Measurements from ENCODE around the gene RDH16. TPM values are rescaled to one million over a fixed set of nuclear protein-coding genes. Genes with fewer than 3 reads are reported as not detected.
"Not testable (repeated sequence)": the region's sequence is repeated elsewhere in the genome, so short reads cannot be mapped to it uniquely, and the experiment has no call there.

RDH16 gene
- total RNA-seq, 1 donor, result 0.42 TPM

GRCh38 chr12:56948881-56949280 is 8.5 kb downstream of the RDH16 start:
- Histone ChIP-seq H3K9me3 (ENCODE audit: low read depth, low read length) (no peaks in the 10 kb centered on the region), H3K4me1 (ENCODE audit: insufficient read depth, low read length) (no peaks in the 10 kb centered on the region), H3K27me3 (ENCODE audit: insufficient read depth, low read length) (no peaks in the 10 kb centered on the region), H3K4me3 (ENCODE audit: low read length) (no peak overlapping the region)

DNA sequence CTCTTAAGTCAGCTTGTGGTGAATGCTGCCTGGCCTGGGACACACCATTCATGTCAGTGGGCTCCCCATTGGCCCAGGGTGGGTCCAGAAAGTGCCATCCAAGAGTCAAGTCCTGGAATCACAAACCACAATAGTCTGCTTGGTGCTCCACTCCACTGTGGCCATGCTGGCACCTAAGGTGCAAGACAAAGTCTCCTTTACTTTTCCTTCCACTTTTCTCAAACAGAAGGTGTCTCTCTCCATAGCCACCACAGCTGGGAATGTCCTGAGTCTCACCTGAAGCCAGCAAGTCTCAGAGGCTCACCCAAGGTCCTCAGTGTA is 9.0 kb downstream of the RDH16 start:
- Histone ChIP-seq H3K4me1 (ENCODE audit: insufficient read depth, low read length) (no peaks in the 10 kb centered on the region), H3K9me3 (ENCODE audit: low read depth, low read length) (no peaks in the 10 kb centered on the region), H3K27me3 (ENCODE audit: insufficient read depth, low read length) (no peaks in the 10 kb centered on the region), H3K4me3 (ENCODE audit: low read length) (no peak overlapping the region)

GRCh38 chr12:56947633-56948456 is 9.6 kb downstream of the RDH16 start:
- H3K27me3 ChIP-seq (ENCODE audit: insufficient read depth, low read length), result no peaks in the 10 kb centered on the region
- H3K9me3 ChIP-seq (ENCODE audit: low read depth, low read length), result no peaks in the 10 kb centered on the region
- H3K4me1 ChIP-seq (ENCODE audit: insufficient read depth, low read length), result no peaks in the 10 kb centered on the region
- no peak overlapping the region for H3K4me3 ChIP-seq (ENCODE audit: low read length)

DNA sequence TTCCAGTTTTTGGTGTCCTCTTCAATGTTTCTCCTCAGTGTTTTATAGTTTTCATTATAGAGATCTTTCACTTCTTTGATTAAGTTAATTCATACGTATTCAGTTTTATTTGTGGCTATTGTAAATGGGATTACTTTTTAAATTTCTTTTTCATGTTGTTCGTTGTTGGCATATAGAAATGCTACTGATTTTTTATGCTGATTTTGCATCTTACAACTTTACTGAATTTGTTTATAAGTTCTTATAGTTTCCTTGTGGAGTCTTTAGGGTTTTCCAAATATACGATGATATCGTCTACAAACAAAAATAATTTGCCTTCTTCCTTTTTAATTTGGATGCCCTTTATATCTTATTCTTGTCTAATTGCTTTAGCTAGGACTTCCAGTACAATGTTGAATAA is 13.5 kb downstream of the RDH16 start:
- H3K27me3 ChIP-seq (ENCODE audit: insufficient read depth, low read length), result no peaks in the 10 kb centered on the region
- H3K4me1 ChIP-seq (ENCODE audit: insufficient read depth, low read length), result peaks cover 7% of the 10 kb centered on the region
- no peaks in the 10 kb centered on the region for H3K9me3 ChIP-seq (ENCODE audit: low read depth, low read length)
- H3K4me3 ChIP-seq (ENCODE audit: low read length), result no peak overlapping the region

GRCh38 chr12:56943374-56943773 is 14.0 kb downstream of the RDH16 start:
- H3K4me1 ChIP-seq (ENCODE audit: insufficient read depth, low read length); H3K9me3 ChIP-seq (ENCODE audit: low read depth, low read length); H3K27me3 ChIP-seq (ENCODE audit: insufficient read depth, low read length); H3K4me3 ChIP-seq (ENCODE audit: low read length): not testable (repeated sequence)

DNA sequence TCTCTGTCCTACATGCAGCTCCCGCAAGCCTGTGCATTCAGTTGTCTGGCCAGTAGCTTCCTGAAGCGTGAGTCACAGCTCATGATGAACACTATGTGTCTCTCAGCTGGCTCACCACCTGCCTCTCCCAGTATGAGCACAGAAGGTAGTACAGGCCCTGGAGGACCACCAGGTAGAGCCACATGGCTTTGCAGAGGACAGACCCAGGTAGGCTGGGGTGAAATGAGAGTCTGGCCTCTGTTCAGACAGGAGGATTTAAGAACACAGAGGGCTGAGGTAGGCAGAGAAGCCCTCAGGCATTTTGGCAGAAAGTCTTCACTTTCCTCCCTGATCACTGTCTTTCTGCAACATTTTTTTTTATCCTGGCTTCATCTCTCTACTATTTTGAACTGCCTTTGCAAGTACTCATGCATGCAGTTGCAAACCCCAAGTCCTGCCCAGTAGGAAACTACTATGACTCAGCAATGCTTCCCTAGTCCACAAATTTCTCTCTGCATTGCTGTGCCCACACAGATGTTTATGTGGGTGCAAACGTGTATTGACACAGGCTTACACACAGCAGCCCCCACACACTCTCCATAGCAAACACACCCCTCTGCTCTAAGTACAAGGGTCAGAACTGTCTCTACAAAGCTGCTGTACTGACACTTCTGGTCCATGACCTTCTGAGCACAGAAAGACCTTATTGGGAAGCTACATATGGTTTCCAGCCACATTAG is 15.9 kb downstream of the RDH16 start:
- Histone ChIP-seq H3K4me3 (ENCODE audit: low read length) (no peak overlapping the region), H3K9me3 (ENCODE audit: low read depth, low read length) (no peaks in the 10 kb centered on the region), H3K27me3 (ENCODE audit: insufficient read depth, low read length) (no peaks in the 10 kb centered on the region), H3K4me1 (ENCODE audit: insufficient read depth, low read length) (peaks cover 7% of the 10 kb centered on the region)

- H3K9me3 ChIP-seq (ENCODE audit: low read depth, low read length); H3K27me3 ChIP-seq (ENCODE audit: insufficient read depth, low read length); H3K4me3 ChIP-seq (ENCODE audit: low read length); H3K4me1 ChIP-seq (ENCODE audit: insufficient read depth, low read length): not testable (repeated sequence)
Measured at GRCh38 chr12:56940942-56941298, 16.5 kb downstream of the RDH16 start.

GRCh38 chr12:56935752-56936151 is 21.7 kb downstream of the RDH16 start:
- no peak overlapping the region for H3K4me3 ChIP-seq (ENCODE audit: low read length)
- no peaks in the 10 kb centered on the region for H3K27me3 ChIP-seq (ENCODE audit: insufficient read depth, low read length)
- no peaks in the 10 kb centered on the region for H3K9me3 ChIP-seq (ENCODE audit: low read depth, low read length)
- peaks cover 27% of the 10 kb centered on the region for H3K4me1 ChIP-seq (ENCODE audit: insufficient read depth, low read length)

- peaks cover 27% of the 10 kb centered on the region for H3K4me1 ChIP-seq (ENCODE audit: insufficient read depth, low read length)
- no peak overlapping the region for H3K4me3 ChIP-seq (ENCODE audit: low read length)
- H3K9me3 ChIP-seq (ENCODE audit: low read depth, low read length), result no peaks in the 10 kb centered on the region
- H3K27me3 ChIP-seq (ENCODE audit: insufficient read depth, low read length), result no peaks in the 10 kb centered on the region
Measured at GRCh38 chr12:56935157-56935556, 22.3 kb downstream of the RDH16 start.

DNA sequence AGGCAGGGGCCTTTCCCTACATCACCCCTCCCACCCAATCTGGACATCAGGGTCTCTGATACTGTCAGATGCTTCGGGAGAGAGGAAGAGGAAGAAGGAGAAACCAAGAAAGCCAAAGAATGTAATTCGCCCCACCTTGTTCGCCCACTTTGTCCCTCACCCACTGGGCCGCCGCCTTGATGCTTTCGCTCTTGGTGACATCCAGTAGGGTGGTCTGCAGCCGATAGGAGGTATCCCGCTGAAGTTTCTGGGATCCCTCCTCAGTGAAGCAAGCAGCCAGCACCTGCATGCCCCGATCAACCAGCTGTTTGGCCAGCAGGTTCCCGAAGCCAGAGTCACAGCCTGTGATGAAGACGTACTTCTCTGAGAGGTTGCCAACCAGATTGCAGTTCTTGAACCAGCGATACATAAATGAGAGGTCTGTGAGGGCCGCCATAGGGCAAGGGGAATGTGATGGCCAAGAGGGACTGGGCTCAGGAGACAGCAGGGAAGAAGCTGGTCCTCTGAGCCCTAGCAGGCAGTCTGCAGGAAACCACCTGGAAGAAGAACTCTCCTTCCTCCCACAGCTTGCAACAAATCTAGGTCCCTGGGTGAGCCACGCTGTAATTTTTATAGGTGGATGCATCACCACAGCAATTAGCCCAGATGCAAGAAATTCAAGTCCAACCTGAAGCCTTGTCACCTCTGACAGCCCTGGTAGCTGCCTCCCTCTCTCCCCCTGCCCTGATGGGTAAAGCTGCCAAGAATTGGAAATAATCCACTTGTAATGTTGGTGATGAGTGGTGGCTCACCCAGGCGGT is 23.4 kb downstream of the RDH16 start, which contains the start of gene SDR9C7:
Gene SDR9C7 (minus strand): TSS at position 583 of the 800 bp plus-strand sequence. CDS start 147 bp downstream, at position 436.
- H3K4me1 ChIP-seq (ENCODE audit: insufficient read depth, low read length), result peaks cover 27% of the 10 kb centered on the region
- no peaks in the 10 kb centered on the region for H3K9me3 ChIP-seq (ENCODE audit: low read depth, low read length)
- no peak within 1 kb of the TSS for H3K4me3 ChIP-seq (ENCODE audit: low read length)
- no peaks in the 10 kb centered on the region for H3K27me3 ChIP-seq (ENCODE audit: insufficient read depth, low read length)

- H3K4me3 ChIP-seq (ENCODE audit: low read length), result no peak overlapping the region
- H3K9me3 ChIP-seq (ENCODE audit: low read depth, low read length), result no peaks in the 10 kb centered on the region
- H3K4me1 ChIP-seq (ENCODE audit: insufficient read depth, low read length), result peaks cover 32% of the 10 kb centered on the region
- no peaks in the 10 kb centered on the region for H3K27me3 ChIP-seq (ENCODE audit: insufficient read depth, low read length)
Measured at GRCh38 chr12:56932867-56933266, 24.5 kb downstream of the RDH16 start.

GRCh38 chr12:56932146-56932545 is 25.3 kb downstream of the RDH16 start:
- no peak overlapping the region for H3K4me3 ChIP-seq (ENCODE audit: low read length)
- H3K9me3 ChIP-seq (ENCODE audit: low read depth, low read length), result no peaks in the 10 kb centered on the region
- peaks cover 32% of the 10 kb centered on the region for H3K4me1 ChIP-seq (ENCODE audit: insufficient read depth, low read length)
- no peaks in the 10 kb centered on the region for H3K27me3 ChIP-seq (ENCODE audit: insufficient read depth, low read length)

GRCh38 chr12:56931474-56931978 is 25.9 kb downstream of the RDH16 start:
- Histone ChIP-seq H3K4me3 (ENCODE audit: low read length) (no peak overlapping the region), H3K4me1 (ENCODE audit: insufficient read depth, low read length) (peaks cover 32% of the 10 kb centered on the region), H3K9me3 (ENCODE audit: low read depth, low read length) (no peaks in the 10 kb centered on the region), H3K27me3 (ENCODE audit: insufficient read depth, low read length) (no peaks in the 10 kb centered on the region)

DNA sequence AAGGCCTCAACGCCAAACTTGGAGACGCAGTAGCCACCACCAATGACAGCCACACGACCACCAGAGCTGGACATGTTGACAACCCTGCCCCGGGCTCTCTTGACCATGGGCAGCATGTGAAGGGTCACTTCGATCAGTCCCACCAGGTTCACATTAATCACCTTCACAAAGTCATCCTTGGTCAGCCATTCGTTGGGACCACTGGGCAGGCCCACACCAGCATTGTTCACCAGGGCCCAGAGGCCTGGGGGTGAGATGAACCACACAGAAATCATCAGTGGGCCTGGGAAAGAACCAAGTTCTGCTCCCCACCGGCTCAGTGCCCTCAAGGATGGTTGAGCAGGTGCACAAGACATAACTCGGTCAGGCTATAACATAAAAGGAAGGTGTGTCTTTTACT is 27.2 kb downstream of the RDH16 start:
- Histone ChIP-seq H3K4me1 (ENCODE audit: insufficient read depth, low read length) (peaks cover 32% of the 10 kb centered on the region), H3K9me3 (ENCODE audit: low read depth, low read length) (no peaks in the 10 kb centered on the region), H3K4me3 (ENCODE audit: low read length) (no peak overlapping the region), H3K27me3 (ENCODE audit: insufficient read depth, low read length) (no peaks in the 10 kb centered on the region)

DNA sequence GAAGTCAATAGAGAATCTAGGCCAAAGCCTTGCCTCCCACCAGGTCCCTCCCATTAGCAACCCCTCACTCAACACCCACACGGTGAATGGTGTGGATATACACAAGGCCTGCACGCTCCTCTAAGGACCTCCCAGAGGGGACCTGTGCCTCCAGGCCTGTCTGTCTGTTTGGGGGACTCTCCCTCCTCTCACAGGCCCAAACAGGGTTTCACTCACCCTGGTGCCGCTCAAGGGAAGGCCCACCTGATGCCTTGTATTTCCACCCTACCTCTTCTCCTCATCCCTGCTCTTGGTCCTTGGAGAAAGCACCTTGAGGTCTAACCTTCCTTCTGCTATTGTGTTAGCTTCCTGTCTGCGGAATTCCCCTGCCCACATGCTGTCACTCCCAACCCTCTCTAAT is 27.6 kb downstream of the RDH16 start:
- Histone ChIP-seq H3K4me3 (ENCODE audit: low read length) (no peak overlapping the region), H3K9me3 (ENCODE audit: low read depth, low read length) (no peaks in the 10 kb centered on the region), H3K27me3 (ENCODE audit: insufficient read depth, low read length) (no peaks in the 10 kb centered on the region), H3K4me1 (ENCODE audit: insufficient read depth, low read length) (peaks cover 32% of the 10 kb centered on the region)

Data from mononuclear cell (primary cell).